ENCODE results near the gene SEPTIN5. TPM values are rescaled to one million over a fixed set of nuclear protein-coding genes. Genes with fewer than 3 reads are reported as not detected.

SEPTIN5 gene
- total and polyA plus RNA-seq, 2 donors from 2014 or later: 10.4 to 13.0 TPM

DNA sequence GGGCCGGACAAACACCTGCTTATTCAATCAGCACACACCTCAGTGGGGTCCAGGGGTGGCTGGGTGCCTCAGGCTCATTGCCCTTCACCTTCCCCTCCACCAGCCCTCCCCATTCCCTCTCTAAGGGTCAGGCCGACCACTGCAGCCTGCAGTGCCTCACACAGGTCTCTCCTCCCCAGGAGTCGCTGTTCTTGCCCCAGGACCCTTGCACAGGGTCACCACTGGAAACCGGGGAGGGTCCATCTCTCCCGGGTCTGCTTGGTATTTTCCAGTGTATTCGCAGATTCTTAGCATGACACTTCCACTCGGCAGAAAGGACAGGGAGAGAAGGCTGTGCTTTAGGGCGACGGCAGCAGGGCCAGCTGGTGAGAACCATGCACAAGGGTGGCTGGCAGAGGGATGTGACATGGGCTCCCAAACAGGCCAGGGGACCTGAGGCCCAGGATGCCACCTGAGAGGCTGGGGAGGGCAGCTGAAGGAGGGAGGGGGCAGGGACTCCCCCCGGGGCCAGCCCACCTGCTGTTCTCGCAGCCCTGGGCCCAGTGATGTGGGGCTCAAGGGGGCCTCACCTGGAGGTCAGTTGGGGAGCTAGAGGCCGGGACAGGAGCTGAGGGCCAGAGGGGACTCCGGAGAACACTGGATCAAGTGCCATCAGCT is 30.2 kb downstream of the SEPTIN5 start:
- Histone ChIP-seq H3K9me3 (ENCODE audit: control insufficient read depth in 2 of 3, insufficient read depth in 1 of 3, low read length in 3 of 3) (no peaks in the 10 kb centered on the region), H3K9ac (ENCODE audit: low read length in 3 of 3) (no peak overlapping the region), H3K36me3 (ENCODE audit: control insufficient read depth in 2 of 3, insufficient read depth in 3 of 3, low read length in 3 of 3) (no peaks in the 10 kb centered on the region), H3K27me3 (ENCODE audit: control insufficient read depth, insufficient read depth, low read length) (peaks cover 4% of the 10 kb centered on the region), H3K27ac (ENCODE audit: low read depth in 2 of 2, low read length in 2 of 2) (no peak overlapping the region), H3K4me1 (ENCODE audit: control insufficient read depth in 2 of 3, insufficient read depth in 2 of 3, low read depth in 1 of 3, low read length in 3 of 3) (no peaks in the 10 kb centered on the region), H3K4me3 (ENCODE audit: low read length in 3 of 3) (no peak overlapping the region)
- FAIRE-seq (no peak), DNase-seq (no peak)
- intact Hi-C loops (cut with DNase I): no loop called here
- TF ChIP-seq, protein P1, sequence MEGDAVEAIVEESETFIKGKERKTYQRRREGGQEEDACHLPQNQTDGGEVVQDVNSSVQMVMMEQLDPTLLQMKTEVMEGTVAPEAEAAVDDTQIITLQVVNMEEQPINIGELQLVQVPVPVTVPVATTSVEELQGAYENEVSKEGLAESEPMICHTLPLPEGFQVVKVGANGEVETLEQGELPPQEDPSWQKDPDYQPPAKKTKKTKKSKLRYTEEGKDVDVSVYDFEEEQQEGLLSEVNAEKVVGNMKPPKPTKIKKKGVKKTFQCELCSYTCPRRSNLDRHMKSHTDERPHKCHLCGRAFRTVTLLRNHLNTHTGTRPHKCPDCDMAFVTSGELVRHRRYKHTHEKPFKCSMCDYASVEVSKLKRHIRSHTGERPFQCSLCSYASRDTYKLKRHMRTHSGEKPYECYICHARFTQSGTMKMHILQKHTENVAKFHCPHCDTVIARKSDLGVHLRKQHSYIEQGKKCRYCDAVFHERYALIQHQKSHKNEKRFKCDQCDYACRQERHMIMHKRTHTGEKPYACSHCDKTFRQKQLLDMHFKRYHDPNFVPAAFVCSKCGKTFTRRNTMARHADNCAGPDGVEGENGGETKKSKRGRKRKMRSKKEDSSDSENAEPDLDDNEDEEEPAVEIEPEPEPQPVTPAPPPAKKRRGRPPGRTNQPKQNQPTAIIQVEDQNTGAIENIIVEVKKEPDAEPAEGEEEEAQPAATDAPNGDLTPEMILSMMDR (IDR thresholded peaks at IDR 0.05; ENCODE audit: borderline replicate concordance, extremely low read depth, insufficient read depth): no peak

DNA sequence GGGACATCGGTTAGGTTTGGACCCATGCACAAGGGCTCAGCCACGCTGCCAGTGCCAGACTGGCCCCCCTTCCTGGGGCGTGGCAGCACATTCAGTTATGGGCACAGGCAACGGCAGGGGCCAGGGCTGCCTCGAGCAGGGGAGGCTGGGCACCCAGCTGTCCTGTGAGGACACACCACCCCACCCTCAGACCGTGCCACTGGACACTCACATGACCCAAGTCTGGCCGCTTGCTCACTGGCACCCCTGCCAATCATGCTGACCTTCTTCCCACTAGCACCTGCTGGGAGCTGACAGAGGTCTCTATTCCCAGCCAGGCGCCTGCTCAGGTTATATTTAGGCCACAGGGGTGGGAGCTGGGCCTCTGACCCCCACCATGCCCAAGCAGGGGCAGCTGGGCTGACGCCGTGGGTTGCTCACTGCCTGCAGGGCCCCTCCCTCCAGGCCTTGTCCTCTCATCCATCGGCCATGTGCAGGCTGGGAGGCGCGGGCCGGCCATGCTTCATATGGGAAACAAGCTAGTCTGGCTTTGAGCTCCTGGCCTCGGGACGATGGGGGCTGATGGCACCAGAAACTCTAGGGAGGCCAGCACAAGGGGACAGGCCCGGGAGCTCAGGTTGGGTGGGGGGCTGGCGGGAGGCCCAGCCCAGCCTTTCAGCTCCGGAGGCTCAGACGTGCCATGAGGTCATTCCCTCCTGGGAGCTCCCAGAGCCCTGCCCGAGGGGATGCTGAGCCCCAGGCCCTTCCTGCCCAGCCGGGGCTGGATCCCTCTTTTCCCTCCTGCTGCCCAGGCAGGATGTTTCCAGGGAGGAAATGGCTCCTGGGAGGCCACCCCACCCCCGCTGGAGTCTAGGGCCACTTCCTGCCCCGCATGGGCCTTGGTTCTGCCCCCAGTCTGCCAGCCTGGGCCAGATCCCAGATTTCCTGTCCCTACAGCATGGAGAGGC is 31.1 kb downstream of the SEPTIN5 start:
- intact Hi-C loops (cut with DNase I): no loop called here
- H3K9ac ChIP-seq (ENCODE audit: low read length in 3 of 3): no peak overlapping the region
- DNase-seq: no peak

DNA sequence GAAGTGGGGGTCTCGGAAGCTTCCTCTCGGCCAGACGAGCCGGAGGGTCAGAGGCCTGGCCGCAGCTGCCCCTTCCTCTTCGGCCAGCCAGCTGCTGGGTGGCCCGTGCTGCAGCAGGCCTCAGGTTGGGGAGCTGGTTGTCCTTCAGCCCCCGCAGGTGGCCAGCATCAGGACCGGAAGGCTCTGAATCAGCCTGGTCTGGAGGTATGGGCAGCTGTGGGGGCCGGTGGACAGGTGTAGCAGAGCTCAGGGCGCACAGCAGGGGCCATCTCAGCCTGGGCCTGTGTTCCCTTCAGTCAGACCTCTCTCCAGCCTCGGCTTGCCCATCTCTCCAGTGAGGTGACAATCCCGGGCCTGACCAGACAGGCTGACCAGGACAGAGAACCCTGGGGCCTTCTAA is 32.4 kb downstream of the SEPTIN5 start:
- no peaks in the 10 kb centered on the region for H3K4me1 ChIP-seq (ENCODE audit: control insufficient read depth in 2 of 3, insufficient read depth in 2 of 3, low read depth in 1 of 3, low read length in 3 of 3)
- H3K27ac ChIP-seq (ENCODE audit: low read depth in 2 of 2, low read length in 2 of 2): no peak overlapping the region
- no peaks in the 10 kb centered on the region for H3K36me3 ChIP-seq (ENCODE audit: control insufficient read depth in 2 of 3, insufficient read depth in 3 of 3, low read length in 3 of 3)
- no peak for DNase-seq
- no peaks in the 10 kb centered on the region for H3K9me3 ChIP-seq (ENCODE audit: control insufficient read depth in 2 of 3, insufficient read depth in 1 of 3, low read length in 3 of 3)
- TF ChIP-seq, protein P1 (IDR thresholded peaks at IDR 0.05; ENCODE audit: borderline replicate concordance, extremely low read depth, insufficient read depth): no peak
- peaks cover 4% of the 10 kb centered on the region for H3K27me3 ChIP-seq (ENCODE audit: control insufficient read depth, insufficient read depth, low read length)
- no peak overlapping the region for H3K9ac ChIP-seq (ENCODE audit: low read length in 3 of 3)
- intact Hi-C loops (cut with DNase I): no loop called here
- no peak for FAIRE-seq
- no peak overlapping the region for H3K4me3 ChIP-seq (ENCODE audit: low read length in 3 of 3)

More for the DNA sequence above, 31.1 kb downstream of the SEPTIN5 start:
- Histone ChIP-seq H3K27ac (ENCODE audit: low read depth in 2 of 2, low read length in 2 of 2) (no peak overlapping the region), H3K4me3 (ENCODE audit: low read length in 3 of 3) (no peak overlapping the region), H3K4me1 (ENCODE audit: control insufficient read depth in 2 of 3, insufficient read depth in 2 of 3, low read depth in 1 of 3, low read length in 3 of 3) (no peaks in the 10 kb centered on the region), H3K9me3 (ENCODE audit: control insufficient read depth in 2 of 3, insufficient read depth in 1 of 3, low read length in 3 of 3) (no peaks in the 10 kb centered on the region), H3K27me3 (ENCODE audit: control insufficient read depth, insufficient read depth, low read length) (peaks cover 4% of the 10 kb centered on the region), H3K36me3 (ENCODE audit: control insufficient read depth in 2 of 3, insufficient read depth in 3 of 3, low read length in 3 of 3) (no peaks in the 10 kb centered on the region)
- TF ChIP-seq, protein P1 (IDR thresholded peaks at IDR 0.05; ENCODE audit: borderline replicate concordance, extremely low read depth, insufficient read depth): no peak
- FAIRE-seq: no peak
